ENCODE data around the gene MRPL9.

Gene MRPL9

DNA sequence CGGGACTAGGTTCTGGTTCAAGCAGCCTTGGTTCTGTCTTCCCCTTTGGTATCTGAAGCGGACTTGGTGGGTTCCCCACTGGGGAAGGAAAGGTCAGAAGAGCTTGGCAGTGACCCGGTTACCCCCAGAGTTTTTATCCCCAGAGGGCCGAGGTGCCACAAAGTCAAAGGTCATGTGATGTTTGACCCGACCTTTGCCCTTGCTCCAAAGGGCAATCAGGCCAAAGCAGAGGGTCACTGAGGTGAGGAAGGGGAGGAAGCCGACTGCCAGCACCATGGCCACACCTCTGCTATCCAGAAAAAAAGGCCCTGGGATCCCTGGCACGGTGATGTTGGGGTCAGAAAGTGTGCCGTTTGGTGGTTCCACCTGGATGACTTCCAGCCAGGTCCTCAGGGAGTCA lies 37.5 kb upstream of the MRPL9 start:
- no peak for DNase-seq (ENCODE audit: low read depth)
- no peak overlapping the region for H3K4me3 ChIP-seq (ENCODE audit: low read length)
- TF ChIP-seq, protein P1, sequence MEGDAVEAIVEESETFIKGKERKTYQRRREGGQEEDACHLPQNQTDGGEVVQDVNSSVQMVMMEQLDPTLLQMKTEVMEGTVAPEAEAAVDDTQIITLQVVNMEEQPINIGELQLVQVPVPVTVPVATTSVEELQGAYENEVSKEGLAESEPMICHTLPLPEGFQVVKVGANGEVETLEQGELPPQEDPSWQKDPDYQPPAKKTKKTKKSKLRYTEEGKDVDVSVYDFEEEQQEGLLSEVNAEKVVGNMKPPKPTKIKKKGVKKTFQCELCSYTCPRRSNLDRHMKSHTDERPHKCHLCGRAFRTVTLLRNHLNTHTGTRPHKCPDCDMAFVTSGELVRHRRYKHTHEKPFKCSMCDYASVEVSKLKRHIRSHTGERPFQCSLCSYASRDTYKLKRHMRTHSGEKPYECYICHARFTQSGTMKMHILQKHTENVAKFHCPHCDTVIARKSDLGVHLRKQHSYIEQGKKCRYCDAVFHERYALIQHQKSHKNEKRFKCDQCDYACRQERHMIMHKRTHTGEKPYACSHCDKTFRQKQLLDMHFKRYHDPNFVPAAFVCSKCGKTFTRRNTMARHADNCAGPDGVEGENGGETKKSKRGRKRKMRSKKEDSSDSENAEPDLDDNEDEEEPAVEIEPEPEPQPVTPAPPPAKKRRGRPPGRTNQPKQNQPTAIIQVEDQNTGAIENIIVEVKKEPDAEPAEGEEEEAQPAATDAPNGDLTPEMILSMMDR (conservative IDR thresholded peaks at IDR 0.05; ENCODE audit: low read depth, low read length) = no peak

DNA sequence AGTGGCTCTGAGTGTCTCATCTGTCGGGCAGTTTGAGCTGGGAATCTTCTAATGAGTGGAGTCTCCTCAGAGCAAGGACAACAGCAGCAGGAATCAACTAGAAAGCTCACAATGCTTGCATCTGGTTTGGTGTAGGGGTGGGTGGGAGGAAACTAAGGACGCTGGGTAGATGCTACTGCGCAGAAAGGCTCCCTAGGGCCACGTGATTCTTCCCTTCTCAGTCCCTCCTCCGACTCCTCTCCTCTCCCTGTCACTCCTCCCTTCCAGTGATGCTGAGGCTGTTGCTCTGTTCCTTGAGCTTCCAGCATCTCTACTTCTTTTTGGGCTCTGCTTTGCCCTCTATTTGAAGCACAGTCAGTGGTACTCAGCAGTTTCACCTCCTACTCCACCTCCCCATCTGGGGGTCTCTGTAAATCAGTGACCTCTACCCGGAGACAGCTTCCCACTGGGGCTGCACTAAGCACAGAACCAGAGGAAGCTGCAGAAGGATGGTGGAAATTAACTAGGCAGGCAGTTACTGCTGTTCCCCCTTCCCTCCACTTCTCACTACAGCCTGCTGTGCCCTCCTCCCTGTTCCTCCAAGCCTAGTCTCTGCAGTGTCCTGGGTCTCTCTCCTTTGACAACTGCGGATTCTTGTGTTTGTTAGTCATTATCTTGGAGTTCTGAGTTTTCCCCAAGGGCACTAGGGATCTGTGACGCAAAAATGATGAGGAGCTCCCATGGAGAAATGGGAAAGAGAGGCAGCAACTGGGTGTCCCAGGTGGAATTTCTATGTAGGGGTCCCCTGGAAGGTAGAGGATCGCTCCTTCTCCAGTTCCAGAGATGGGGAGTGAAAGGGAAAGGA lies 36.1 kb upstream of the MRPL9 start:
- no peak for DNase-seq (ENCODE audit: low read depth)
- no peak overlapping the region for H3K4me3 ChIP-seq (ENCODE audit: low read length)
- TF ChIP-seq, protein P1 (conservative IDR thresholded peaks at IDR 0.05; ENCODE audit: low read depth, low read length) = no peak

DNA sequence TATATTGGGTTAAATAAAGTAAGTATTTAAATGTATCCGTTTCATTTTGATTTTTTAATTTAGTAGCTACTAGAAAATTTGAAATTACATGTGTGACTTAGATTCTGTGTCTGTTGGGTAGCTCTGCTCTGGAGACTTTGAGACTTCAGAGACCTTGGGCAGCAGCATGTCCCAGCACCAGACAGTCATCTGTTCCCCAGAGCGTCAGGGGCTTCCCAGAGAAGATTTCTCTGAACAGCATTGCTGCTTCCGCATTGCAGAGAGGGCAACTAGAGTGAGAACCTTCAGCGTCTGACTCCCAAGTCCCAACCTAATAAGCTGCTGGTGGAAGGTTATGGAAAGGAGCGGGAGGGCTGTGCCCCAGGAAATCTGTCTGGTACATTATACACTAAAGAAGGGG lies 35.3 kb upstream of the MRPL9 start:
- DNase-seq (ENCODE audit: low read depth) = no peak
- TF ChIP-seq, protein P1 (conservative IDR thresholded peaks at IDR 0.05; ENCODE audit: low read depth, low read length) = no peak
- H3K4me3 ChIP-seq (ENCODE audit: low read length) = no peak overlapping the region

DNA sequence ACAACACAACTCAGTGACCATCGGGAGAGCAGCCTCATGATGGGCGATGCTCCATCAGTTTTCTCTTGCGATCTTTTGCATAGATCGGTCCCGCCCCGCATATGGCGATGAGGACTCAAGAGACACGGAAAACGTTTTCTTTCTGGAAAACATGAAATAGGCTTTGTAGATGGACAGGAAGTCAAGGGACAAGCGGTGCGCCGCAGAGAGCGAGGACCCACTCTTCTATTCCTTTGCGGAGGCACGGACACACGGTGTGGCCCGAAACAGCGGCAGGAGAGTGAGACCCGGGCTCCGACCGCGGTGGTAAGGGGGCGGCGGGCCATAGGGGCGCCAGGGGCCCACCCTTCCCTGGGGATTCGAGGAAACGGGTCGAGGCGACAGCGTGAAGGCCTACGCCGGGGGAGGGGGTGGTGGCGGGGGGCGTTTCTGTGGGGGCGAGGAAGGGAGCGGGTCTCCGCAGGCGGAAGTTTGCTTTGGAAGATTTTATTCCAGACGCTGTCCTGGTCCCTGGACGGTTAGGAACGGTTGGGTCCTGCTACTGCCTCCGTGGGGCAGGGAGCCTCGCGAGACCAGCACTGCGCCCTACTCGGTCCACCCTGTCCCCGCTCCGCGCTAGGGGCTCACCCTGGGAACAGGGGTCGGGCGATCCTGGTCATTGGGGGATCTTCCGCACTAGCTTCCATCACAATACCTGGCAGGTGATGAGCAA lies 27.8 kb upstream of the MRPL9 start:
- H3K4me3 ChIP-seq (ENCODE audit: low read length) = peak overlapping the region; percentile 95
- TF ChIP-seq, protein P1 (conservative IDR thresholded peaks at IDR 0.05; ENCODE audit: low read depth, low read length) = no peak
- DNase-seq (ENCODE audit: low read depth) = no peak

DNA sequence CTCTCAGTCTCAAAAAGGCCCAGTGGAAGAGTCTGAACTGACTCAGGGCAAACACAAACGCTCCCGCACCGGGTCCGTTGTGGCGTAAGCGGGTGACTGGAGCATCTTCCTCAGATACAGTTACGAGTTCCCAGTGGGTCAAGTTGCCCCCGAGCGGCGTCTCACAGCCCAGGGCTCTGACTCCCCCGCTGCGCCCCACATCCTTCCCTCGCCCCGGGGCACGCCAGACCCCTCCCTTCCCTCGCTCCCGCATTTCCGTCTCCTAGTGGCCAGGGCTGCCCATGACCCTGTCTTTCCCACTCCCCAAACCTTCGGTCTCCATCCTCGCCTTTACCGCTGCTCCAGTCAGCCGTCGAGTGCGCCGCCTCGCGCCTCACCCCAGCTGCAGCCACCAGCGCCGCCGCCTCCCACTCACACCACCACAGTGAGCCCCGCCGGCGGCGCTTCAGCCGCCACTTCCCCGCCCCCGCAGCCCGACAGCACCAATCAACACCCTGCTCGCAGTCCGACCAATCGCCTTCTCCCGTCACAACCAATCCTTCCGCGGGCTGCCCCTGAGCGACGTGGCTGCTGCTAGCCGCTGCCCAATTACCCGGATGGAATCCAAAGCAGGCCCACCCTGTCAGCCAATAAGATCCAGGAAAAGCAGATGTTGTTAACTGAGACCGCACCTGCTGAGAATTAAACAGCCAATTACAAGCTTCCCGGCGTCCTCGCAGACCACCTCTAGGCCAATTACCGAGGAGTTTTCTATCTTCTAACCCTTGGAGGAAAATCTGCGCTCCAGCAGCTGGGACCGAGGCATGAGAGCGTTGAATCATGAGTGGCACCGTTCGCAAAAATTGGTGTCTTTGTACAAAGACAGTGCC lies 27.0 kb upstream of the MRPL9 start, which contains the start of gene TDRKH:
TSS of gene TDRKH (minus strand) at position 430 of the 869 bp plus-strand sequence. CDS start 7,478 bp downstream, outside the sequence.
- TF ChIP-seq, protein P1 (conservative IDR thresholded peaks at IDR 0.05; ENCODE audit: low read depth, low read length) = peak; percentile 18

DNA sequence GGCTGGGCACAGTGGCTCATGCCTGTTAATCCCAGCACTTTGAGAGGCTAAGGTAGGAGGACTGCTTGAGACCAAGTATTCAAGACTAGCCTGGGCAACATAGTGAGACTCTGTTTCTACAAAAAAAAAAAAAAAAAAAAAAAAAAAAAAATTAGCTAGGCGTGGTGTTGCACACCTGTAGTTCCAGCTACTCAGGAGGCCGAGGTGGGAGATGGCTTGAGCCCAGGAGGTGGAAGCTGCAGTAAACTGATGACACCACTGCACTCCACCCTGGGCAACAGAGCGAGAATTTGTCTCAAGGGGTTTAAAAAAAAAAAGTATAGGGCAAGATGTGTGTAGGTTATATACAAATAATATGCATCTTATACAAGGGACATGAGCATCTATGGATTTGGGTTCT lies 24.4 kb upstream of the MRPL9 start:
- TF ChIP-seq, protein P1 (conservative IDR thresholded peaks at IDR 0.05; ENCODE audit: low read depth, low read length) = no peak
- H3K4me3 ChIP-seq (ENCODE audit: low read length) = no peak overlapping the region
- DNase-seq (ENCODE audit: low read depth) = no peak

More for the DNA sequence above, 27.0 kb upstream of the MRPL9 start, which contains the start of gene TDRKH:
- peak; percentile 99 for DNase-seq (ENCODE audit: low read depth)
- H3K4me3 ChIP-seq (ENCODE audit: low read length) = peak within 1 kb of the TSS; percentile 95

Data from retinal pigment epithelial cell (primary cell).